GM19467 (cell line): ENCODE results near the gene STIP1.

ENCODE experiments used
- ATAC-seq: cut with Tn5 transposase; IDR thresholded peaks from one replicate; pipeline ENCODE4 v1.9.1; 2021; ENCODE audit warnings: mild to moderate bottlenecking, moderate library complexity; ENCODE audit not compliant: unreplicated experiment

Gene STIP1

GRCh38 chr11:64220798-64221197 is 34.8 kb downstream of the STIP1 start:
- no peak for ATAC-seq

GRCh38 chr11:64222651-64223000 is 36.7 kb downstream of the STIP1 start:
- ATAC-seq, result no peak

- no peak for ATAC-seq
Measured at GRCh38 chr11:64223001-64223651, 37.2 kb downstream of the STIP1 start.

- no peak for ATAC-seq
Measured at GRCh38 chr11:64224151-64224890, 38.4 kb downstream of the STIP1 start.

- ATAC-seq, result no peak
Measured at GRCh38 chr11:64224891-64225607, 39.1 kb downstream of the STIP1 start.

- peak; percentile 42 for ATAC-seq
Measured at GRCh38 chr11:64225608-64226506, 39.9 kb downstream of the STIP1 start, which contains the start of the genes NUDT22 and TRPT1. NUDT22 (plus strand) TSS chr11:64226274; CDS start chr11:64226653, 379 bp downstream. TRPT1 (minus strand) TSS chr11:64226186; CDS start chr11:64225860, 326 bp downstream.

GRCh38 chr11:64226507-64227051 is 40.6 kb downstream of the STIP1 start:
- ATAC-seq, result no peak

- no peak for ATAC-seq
Measured at GRCh38 chr11:64227405-64227956, 41.5 kb downstream of the STIP1 start.

- no peak for ATAC-seq
Measured at GRCh38 chr11:64229090-64229743, 43.2 kb downstream of the STIP1 start.

GRCh38 chr11:64229744-64230170 is 43.8 kb downstream of the STIP1 start:
- no peak for ATAC-seq

GRCh38 chr11:64230171-64230984 is 44.4 kb downstream of the STIP1 start, which contains the start of gene DNAJC4:
DNAJC4 (plus strand) TSS chr11:64230548; CDS start chr11:64230855, 307 bp downstream.
- peak; percentile 32 for ATAC-seq

- ATAC-seq, result no peak
Measured at GRCh38 chr11:64230985-64231365, 45.0 kb downstream of the STIP1 start.

GRCh38 chr11:64231546-64231945 is 45.6 kb downstream of the STIP1 start:
- no peak for ATAC-seq

- ATAC-seq, result no peak
Measured at GRCh38 chr11:64232182-64232966, 46.4 kb downstream of the STIP1 start.

- ATAC-seq, result no peak
Measured at GRCh38 chr11:64232967-64233315, 47.0 kb downstream of the STIP1 start.

- no peak for ATAC-seq
Measured at GRCh38 chr11:64233913-64234586, 48.1 kb downstream of the STIP1 start, which contains the start of gene VEGFB. VEGFB (plus strand) TSS chr11:64234584; CDS start chr11:64234834, 250 bp downstream.

GRCh38 chr11:64234647-64235379 is 48.8 kb downstream of the STIP1 start:
- no peak for ATAC-seq
